NCI-H2227 (cell line): ENCODE measurements around the gene DTD1.

Experiments
- DNase-seq: peaks from one replicate; lab custom pipeline; 2025; ENCODE audit not compliant: unreplicated experiment; lab: John Stamatoyannopoulos, UW

The DTD1 gene

DNA sequence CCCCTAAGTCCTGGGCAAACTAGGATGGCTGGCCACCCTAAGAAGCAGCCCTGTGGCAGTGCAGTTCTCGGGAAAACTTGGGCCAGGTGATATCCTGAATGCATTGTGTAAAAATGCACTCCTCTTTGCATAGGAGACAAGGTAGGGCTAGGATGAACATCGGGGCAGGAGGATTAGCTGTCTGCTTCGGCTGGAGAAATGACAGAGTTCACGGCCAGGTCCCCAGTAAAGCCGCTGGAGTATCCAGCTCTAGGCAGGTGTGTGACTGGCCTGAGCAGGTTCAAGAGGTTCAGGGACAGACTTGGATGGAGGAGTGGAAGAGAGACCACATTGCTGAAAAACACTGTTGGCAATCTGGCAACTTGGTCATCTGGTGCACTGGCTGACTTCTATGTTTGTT, 26.4 kb downstream of the DTD1 start:
- DNase-seq = no peak

DNA sequence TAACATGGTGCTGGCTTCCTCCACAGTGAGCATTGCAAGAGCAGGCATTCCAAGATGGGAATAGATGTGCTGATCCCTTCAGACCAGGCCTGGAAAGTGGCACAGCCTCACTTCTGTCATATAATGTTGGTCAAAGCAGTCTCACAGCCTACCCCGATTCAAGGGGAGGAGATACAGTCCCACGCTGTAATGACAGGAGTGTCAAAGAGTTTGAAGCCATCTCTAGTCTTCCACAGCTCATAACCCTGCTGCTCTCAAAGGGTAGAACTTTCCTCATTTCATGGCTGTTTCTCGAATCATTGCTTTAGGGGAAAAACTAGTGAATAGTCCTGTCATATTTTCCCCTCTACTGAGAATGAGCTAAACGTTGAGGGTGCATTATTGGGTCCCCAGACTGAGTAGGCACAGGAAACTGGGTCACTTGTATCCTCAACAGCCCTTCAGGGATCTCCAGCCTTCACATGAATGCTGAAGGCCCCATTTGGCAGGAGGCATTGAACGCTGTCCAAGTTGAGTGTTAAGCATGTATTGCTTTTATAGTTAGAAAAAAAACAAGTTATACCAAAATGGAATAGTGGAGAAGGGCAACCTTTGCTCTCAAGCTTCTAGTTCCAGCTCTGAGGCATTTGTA, 27.3 kb downstream of the DTD1 start:
- DNase-seq = no peak

GRCh38 chr20:18621004-18621403, 33.1 kb downstream of the DTD1 start:
- no peak for DNase-seq

DNA sequence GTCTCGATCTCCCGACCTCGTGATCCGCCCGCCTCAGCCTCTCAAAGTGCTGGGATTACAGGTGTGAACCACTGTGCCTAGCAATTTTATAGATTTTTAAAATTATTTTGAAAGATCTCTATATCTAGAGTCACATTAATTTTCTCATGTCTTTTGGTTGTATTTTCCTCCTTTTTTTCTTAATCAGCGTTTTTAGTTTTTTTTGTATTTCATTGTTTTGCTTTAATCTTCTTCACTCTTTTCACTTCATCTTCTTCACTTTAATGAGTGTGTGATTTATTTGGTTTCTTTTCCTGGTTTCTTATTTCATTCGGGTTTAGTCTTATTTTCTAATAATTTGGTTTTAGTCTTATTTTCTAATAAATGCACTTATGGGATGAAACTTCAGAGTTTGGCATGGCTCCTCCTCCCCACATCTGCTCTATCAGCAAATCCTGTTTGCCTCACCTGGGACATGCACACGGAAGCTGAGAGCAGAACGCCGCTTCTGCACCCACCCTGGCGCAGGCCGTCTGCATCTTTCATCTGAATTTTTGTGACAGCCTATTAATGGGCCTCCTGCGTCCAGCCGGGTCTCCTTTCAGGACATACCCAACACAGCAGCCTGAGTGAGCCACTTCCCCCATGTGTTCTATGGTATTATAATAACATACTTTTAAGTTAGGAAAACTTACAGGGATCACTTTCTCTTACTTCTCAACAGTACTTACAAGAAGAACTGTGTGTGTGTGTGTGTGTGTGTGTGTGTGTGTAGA, 35.5 kb downstream of the DTD1 start:
- no peak for DNase-seq

GRCh38 chr20:18624948-18625347, 37.1 kb downstream of the DTD1 start:
- DNase-seq = no peak

GRCh38 chr20:18625907-18626655, 38.2 kb downstream of the DTD1 start:
- no peak for DNase-seq

DNA sequence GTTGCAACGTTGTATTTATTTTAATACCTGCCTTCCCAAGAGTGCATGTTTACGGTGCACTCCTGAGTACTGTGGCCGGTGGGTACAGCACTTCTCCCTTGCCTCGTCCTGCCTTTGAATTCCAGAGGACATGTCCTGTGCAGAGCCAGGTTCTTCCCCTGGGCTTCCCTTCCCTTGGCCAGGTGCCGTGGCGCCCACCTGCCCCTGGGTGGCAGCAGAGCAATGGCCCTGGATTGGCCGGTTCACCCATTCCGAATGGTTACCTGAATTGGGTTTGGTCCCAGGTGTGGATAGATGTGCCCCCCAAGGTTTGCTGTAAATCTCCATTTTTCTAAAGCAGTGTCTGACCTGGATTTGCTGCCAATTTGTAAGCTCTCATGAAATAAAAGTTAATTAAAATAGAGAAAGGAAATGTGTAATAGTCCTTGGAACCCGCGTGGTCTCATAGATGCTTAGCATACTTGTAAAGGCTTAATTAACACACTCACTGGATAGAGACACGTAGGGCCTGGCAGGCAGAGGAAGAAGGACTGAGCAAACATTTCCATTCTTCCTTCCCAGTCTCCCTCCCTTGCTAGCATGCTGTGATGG, 40.6 kb downstream of the DTD1 start:
- peak; percentile 43 for DNase-seq

GRCh38 chr20:18632196-18632789, 44.4 kb downstream of the DTD1 start:
- DNase-seq = peak; percentile 80

DNA sequence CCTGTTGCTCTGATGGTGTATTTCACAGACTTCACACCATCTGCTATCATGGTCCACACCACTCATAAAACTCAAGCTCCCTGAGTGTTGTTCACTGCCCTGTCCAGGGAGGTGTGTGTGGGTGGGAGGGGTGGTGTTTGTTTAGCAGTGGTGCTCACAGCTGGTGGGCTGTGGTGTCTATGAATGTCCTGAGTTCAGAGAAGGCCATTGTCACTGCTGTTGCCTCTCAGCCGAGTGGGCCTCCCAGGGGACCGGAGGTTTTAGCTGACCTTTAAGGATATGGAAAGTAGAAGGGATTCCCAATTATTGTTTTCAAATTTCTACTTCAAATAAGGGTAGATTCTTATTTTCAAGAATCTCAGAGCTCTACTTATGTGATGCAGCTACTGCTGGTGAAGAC, 45.6 kb downstream of the DTD1 start:
- DNase-seq = no peak

- no peak for DNase-seq
Observed at GRCh38 chr20:18634501-18634900, 46.6 kb downstream of the DTD1 start.

GRCh38 chr20:18635380-18635779, 47.5 kb downstream of the DTD1 start:
- no peak for DNase-seq

GRCh38 chr20:18637224-18637623, 49.4 kb downstream of the DTD1 start:
- DNase-seq = no peak

DNA sequence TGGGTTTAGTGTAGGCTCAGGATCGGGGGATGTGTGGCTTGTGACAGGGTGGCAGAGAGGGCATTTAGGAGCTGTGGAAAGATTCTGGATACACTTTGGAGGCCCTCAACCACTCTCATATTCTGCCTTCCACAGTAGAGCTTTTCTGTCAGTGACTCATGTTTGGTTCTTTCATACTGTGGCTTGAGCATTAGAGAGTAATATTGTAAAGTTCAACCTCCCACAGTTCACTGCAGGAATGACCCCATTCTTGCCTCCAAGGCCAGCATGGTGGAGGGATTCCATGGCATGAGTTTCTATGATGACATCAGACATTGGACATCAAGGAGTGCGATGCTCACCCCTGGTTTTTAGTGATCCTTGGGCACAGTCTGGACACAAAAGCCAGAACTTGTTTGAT, 50.9 kb downstream of the DTD1 start:
- no peak for DNase-seq

- peak; percentile 80 for DNase-seq
Observed at GRCh38 chr20:18639501-18639979, 51.7 kb downstream of the DTD1 start.

DNA sequence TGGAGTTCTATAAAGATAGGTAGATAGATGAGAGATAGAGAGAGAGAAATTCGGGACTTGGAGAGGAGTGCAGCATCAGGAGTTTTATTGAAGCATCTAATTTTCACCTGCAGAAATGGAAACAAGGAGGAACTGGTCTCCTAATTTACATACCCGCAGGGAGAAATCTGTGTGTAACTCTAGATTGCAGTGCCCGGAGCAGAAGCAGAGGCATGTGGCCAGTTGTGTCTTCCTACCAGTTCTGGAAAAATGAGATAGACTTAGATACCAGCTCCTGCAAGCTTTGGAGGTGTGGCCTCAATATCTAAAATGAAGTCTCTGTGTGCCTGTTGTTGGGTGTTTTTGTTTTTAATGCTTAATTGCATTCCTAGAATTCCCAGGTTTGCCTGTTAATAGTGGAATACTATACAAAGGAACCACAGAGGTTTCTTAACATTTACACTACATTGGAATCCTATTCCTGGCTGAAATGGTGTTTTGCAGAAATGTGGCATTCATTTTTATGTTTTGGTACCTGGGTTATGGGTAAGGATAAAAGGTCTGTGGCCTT, 57.4 kb downstream of the DTD1 start:
- no peak for DNase-seq

DNA sequence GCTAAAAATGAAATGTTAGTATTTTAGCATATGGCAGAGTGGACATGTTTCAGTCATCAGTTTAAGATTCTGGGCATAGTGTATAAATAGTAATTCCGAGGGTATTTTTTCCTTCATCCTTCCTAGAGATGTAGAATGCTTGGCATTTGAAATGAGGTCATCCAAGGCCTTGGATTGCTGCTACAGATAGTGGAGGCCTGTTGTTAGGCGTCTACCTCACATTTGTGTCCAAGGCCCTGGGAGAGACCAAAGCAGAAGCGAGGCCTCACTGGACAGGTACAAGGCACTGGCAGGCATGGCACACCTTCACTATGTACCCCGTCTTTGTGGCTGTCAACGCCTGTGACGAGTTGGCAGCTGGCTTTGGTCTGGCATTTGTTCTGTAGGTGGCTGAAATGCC, 58.0 kb downstream of the DTD1 start:
- DNase-seq = no peak

GRCh38 chr20:18647777-18648176, 59.9 kb downstream of the DTD1 start:
- no peak for DNase-seq

DNA sequence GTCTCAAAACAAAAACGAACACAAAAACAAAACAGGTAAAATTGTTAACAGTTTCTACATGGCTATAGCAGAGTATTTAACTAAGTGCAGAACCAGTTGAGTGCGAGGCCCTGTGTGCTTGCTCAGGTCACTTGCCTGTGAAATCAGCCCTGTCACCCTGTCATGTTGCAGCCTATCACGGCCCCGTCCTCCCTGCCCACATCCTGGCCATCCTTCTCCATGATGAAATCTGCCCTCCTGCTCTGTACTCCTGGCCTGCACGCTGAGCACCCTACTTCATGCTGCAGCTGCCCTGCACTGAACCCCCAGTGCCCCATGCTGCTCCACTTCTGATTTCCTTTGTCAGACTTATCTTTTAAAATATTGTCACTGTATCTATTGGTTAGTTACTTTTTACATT, 62.4 kb downstream of the DTD1 start:
- peak; percentile 28 for DNase-seq

DNA sequence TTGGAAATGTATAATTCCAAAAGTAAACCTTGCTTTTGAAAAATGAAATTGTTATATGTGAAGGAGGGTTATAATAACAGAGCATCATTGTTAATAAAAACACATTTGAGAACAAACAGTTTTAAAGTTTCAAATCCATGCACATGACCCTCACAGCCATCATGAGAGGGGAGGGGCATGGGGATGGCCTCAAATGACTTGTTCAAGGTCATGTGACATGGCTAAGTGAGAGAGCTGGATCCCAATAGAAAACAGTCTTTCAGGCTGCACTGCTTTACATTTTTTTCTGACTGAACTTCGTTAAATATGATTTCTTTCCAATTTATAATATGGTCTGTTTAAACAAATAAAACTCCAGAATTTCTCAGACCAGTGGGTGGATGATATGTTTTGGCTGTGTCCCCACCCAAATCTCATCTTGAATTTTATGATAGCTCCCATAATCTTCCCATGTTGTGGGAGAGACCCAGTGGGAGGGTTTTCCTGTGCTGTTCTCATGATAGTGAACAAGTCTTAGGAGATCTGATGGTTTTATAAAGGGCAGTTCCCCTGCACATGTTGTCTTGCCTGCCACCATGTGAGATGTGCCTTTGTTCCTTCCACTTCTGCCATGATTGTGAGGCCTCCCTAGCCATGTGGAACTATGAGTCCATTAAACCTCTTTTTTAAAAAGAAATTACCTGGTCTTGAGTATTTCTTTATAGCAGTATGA, 66.0 kb downstream of the DTD1 start:
- DNase-seq = no peak

DNA sequence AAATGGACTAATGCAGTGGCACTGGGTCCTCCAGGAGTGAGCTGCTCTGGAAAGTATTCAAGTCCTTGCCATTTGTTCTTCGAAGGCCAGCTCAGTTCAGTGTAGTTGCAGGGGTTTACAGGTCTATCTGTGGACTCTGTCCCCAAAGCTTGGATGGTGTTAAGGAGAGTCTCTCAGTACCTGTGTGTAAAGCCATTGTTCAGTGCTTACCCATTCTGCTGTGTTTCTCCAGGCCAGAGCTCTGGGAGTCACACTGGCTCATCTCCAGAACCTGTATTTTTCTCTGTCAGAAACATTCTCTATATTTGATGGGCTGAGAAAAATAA, 66.6 kb downstream of the DTD1 start:
- DNase-seq = no peak
